ENCODE data around the gene PTEN. TPM values are rescaled to one million over a fixed set of nuclear protein-coding genes. Genes with fewer than 3 reads are reported as not detected.
A peak's percentile ranks its signal among the peaks of the same experiment; 100 is the strongest.

The PTEN gene
- total and polyA plus RNA-seq, 9 of the 15 experiments (the other 6 are each of a cell fraction or from before 2014, with no cell fraction given), result 8.4 to 56.9 (median 22.2) TPM

DNA sequence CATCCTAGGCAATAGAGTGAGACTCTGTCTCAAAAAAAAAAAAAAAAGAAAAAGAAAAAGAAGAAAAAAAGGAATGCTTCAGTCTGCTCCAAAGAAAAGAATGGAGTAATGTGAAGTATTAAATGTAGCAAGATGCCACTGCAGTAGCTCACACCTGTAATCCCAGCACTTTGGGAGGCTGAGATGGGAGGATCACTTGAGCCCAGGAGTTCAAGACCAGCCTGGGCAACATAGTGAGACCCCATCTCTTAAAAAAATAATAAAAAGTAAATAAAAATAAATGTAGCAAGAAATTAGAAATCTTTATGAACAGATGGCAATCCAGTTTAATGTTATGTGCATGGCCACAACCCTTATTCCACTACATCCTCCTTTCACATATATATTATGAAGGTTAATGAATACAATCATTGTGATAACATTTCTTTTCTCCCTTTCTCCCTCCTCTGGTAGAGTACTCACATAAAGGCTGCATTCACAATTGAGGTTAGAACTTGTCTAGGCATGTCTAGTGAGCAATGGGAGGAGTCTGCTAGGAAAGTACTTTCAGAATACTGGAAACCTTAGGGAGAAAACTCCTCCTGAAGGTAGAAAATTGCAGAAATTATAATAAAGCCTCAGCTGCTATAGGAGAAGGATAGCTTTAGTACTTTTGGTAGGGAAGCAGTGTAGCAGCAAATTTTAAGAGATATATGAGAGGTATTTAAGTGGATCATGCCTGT lies 20.5 kb upstream of the PTEN start:
- TF ChIP-seq SOX6 (IDR thresholded peaks at IDR 0.05), result no peak
- TF ChIP-seq SAP30 (IDR thresholded peaks at IDR 0.05; ENCODE audit: borderline replicate concordance, insufficient read depth, low read depth, low read length, poor library complexity, severe bottlenecking), result no peak
- Histone ChIP-seq H3K4me1 (replicated peaks in 1 of 2; ENCODE audit: control insufficient read depth in 2 of 2, insufficient read depth in 2 of 2, low read length in 2 of 2) (no peaks in the 10 kb centered on the region), H3K9me3 (replicated peaks; ENCODE audit: control insufficient read depth, insufficient read depth, low read depth, low read length) (no peaks in the 10 kb centered on the region), H2AFZ (ENCODE audit: low read depth, low read length) (no peak overlapping the region), H3K9ac (ENCODE audit: insufficient read depth in 1 of 2, low read depth in 2 of 2, low read length in 2 of 2) (no peak overlapping the region), H4K20me1 (replicated peaks; ENCODE audit: control insufficient read depth, insufficient read depth, low read length) (no peaks in the 10 kb centered on the region), H3K9me1 (ENCODE audit: control insufficient read depth, insufficient read depth, low read length) (no peaks in the 10 kb centered on the region), H3K4me3 (no peak overlapping the region), H3K27me3 (ENCODE audit: control insufficient read depth in 2 of 2, insufficient read depth in 2 of 2, low read length in 2 of 2) (no peaks in the 10 kb centered on the region), H3K27ac (ENCODE audit: extremely low read depth, low read depth, low read length) (no peak overlapping the region), H3K36me3 (ENCODE audit: control insufficient read depth, insufficient read depth, low read length) (no peaks in the 10 kb centered on the region), H3K79me2 (ENCODE audit: control insufficient read depth, insufficient read depth, low read length) (no peaks in the 10 kb centered on the region), H3K4me2 (ENCODE audit: insufficient read depth, low read length) (no peak overlapping the region)
- ATAC-seq (no peak), DNase-seq (ENCODE audit: extremely low read depth in 1 of 4, low spot score in 3 of 4) (no peak), FAIRE-seq (no peak)
- BruUV-seq (replicated peaks), result no TSS peak
- POLR2A ChIA-PET, result no interaction called here
- in situ Hi-C loops (cut with MboI) (no loop called here), intact Hi-C loops (cut with micrococcal nuclease) (no loop called here)
- CTCF ChIA-PET (ENCODE audit: low intra/inter-chr PET ratio), result no interaction called here

DNA sequence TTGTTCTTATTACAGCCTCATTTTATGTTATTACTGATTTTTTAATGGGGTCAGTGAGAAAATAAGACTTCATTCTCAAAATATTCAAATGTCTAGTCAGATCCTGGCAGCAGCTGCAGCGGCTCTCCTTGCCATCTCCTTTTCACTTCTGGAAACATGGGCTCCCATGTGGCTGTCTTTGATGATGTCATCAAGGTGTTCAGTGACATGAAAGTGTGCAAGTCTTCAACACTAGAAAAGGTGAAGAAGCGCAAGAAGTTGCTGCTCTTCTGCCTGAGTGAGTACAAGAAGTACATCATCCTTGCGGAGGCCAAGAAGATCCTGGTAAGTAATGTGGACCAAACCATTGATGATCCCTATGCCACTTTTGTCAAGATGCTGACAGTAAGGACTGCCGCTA lies 19.7 kb upstream of the PTEN start:
- peak overlapping the region; percentile 53; the same call in 1 of the 2 replicates for H2AFZ ChIP-seq (ENCODE audit: low read depth, low read length)
- CTCF ChIA-PET (ENCODE audit: low intra/inter-chr PET ratio), result no interaction called here
- POLR2A ChIA-PET, result no interaction called here
- no peaks in the 10 kb centered on the region for H3K36me3 ChIP-seq (ENCODE audit: control insufficient read depth, insufficient read depth, low read length)
- no peak overlapping the region for H3K27ac ChIP-seq (ENCODE audit: extremely low read depth, low read depth, low read length)
- H3K4me3 ChIP-seq, result no peak overlapping the region
- DNase-seq (ENCODE audit: extremely low read depth in 1 of 4, low spot score in 3 of 4) (no peak), ATAC-seq (no peak), FAIRE-seq (no peak)
- H3K9me3 ChIP-seq (replicated peaks; ENCODE audit: control insufficient read depth, insufficient read depth, low read depth, low read length), result no peaks in the 10 kb centered on the region
- H3K9me1 ChIP-seq (ENCODE audit: control insufficient read depth, insufficient read depth, low read length), result no peaks in the 10 kb centered on the region
- no peaks in the 10 kb centered on the region for H3K27me3 ChIP-seq (ENCODE audit: control insufficient read depth in 2 of 2, insufficient read depth in 2 of 2, low read length in 2 of 2)
- H3K4me1 ChIP-seq (replicated peaks in 1 of 2; ENCODE audit: control insufficient read depth in 2 of 2, insufficient read depth in 2 of 2, low read length in 2 of 2), result no peaks in the 10 kb centered on the region
- in situ Hi-C loops (cut with MboI), result no loop called here
- 67% methylated on average over 4 of the region's 4 CpGs for WGBS (ENCODE audit: insufficient coverage, low coverage, missing lambda C conversion rate)
- BruUV-seq (replicated peaks), result no TSS peak
- H3K4me2 ChIP-seq (ENCODE audit: insufficient read depth, low read length), result no peak overlapping the region
- intact Hi-C loops (cut with micrococcal nuclease), result no loop called here
- H3K9ac ChIP-seq (ENCODE audit: insufficient read depth in 1 of 2, low read depth in 2 of 2, low read length in 2 of 2), result no peak overlapping the region
- H3K79me2 ChIP-seq (ENCODE audit: control insufficient read depth, insufficient read depth, low read length), result no peaks in the 10 kb centered on the region
- no peak for TF ChIP-seq MEF2A (IDR thresholded peaks at IDR 0.05; ENCODE audit: control insufficient read depth, low read depth, low read length)
- no peak for TF ChIP-seq ESRRA (IDR thresholded peaks at IDR 0.05; ENCODE audit: borderline replicate concordance, low read depth)
- no peak for TF ChIP-seq ATF1 (CRISPR knock-in tag; IDR thresholded peaks at IDR 0.05)
- peak; percentile 27; the same call in 1 of the 2 replicates for TF ChIP-seq ATF1 (tag; IDR thresholded peaks at IDR 0.05)
- TF ChIP-seq, protein P1, sequence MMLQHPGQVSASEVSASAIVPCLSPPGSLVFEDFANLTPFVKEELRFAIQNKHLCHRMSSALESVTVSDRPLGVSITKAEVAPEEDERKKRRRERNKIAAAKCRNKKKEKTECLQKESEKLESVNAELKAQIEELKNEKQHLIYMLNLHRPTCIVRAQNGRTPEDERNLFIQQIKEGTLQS (IDR thresholded peaks at IDR 0.05), result peak; percentile 61
- TF ChIP-seq, protein P1 (CRISPR knock-in tag; conservative IDR thresholded peaks at IDR 0.05), result no peak
- TF ChIP-seq ZNF232 (CRISPR knock-in tag; IDR thresholded peaks at IDR 0.05), result no peak
- no peak for TF ChIP-seq SAFB2 (IDR thresholded peaks at IDR 0.05; ENCODE audit: borderline replicate concordance, low read depth, low read length, severe bottlenecking)
- TF ChIP-seq CREM (IDR thresholded peaks at IDR 0.05; ENCODE audit: low read depth), result peak; percentile 43
- H4K20me1 ChIP-seq (replicated peaks; ENCODE audit: control insufficient read depth, insufficient read depth, low read length), result no peaks in the 10 kb centered on the region

All from K562 (cell line).